GM23248 (cell line): ENCODE results near the gene TUBB6. TPM values are rescaled to one million over a fixed set of nuclear protein-coding genes. Genes with fewer than 3 reads are reported as not detected.

Experiments used
- DNase-seq: peaks from one replicate; pipeline ENCODE4 v3.0.0-alpha.2; 2015
- H2AFZ ChIP-seq: fragments of 200-600 bp; sonication (generic); 2 replicates; pipeline ENCODE4 v1.6.1; 2016; ENCODE audit warnings: antibody characterized with exemption
- H3F3A ChIP-seq: fragments of 200-600 bp; sonication (generic); 2 replicates; pipeline ENCODE4 v1.6.1; 2016; ENCODE audit warnings: mild to moderate bottlenecking, antibody characterized with exemption, mixed run types; ENCODE audit not compliant: insufficient read depth
- H3K27ac ChIP-seq: fragments of 200-600 bp; sonication (generic); 2 replicates; pipeline ENCODE4 v1.5.1; 2016; ENCODE audit warnings: mild to moderate bottlenecking
- H3K27me3 ChIP-seq: fragments of 200-600 bp; sonication (generic); replicated peaks from 2 replicates; pipeline ENCODE4 v1.6.1; 2016; ENCODE audit warnings: mild to moderate bottlenecking; ENCODE audit not compliant: insufficient read depth
- H3K36me3 ChIP-seq: fragments of 200-600 bp; sonication (generic); 2 replicates; pipeline ENCODE4 v1.6.1; 2016; ENCODE audit warnings: low read depth, mild to moderate bottlenecking
- H3K4me1 ChIP-seq: fragments of 200-600 bp; sonication (generic); 2 replicates; pipeline ENCODE4 v1.6.1; 2016; ENCODE audit warnings: mild to moderate bottlenecking; ENCODE audit not compliant: insufficient read depth
- H3K4me2 ChIP-seq: fragments of 200-600 bp; sonication (generic); one replicate; pipeline ENCODE4 v1.6.1; 2016; ENCODE audit warnings: mild to moderate bottlenecking; ENCODE audit not compliant: unreplicated experiment
- H3K4me3 ChIP-seq: fragments of 200-600 bp; sonication (generic); 2 replicates; pipeline ENCODE4 v1.5.1; 2016; ENCODE audit warnings: mild to moderate bottlenecking
- H3K79me2 ChIP-seq: fragments of 200-600 bp; sonication (generic); 2 replicates; pipeline ENCODE4 v1.6.1; 2016; ENCODE audit warnings: mild to moderate bottlenecking; ENCODE audit not compliant: insufficient read depth
- H3K9ac ChIP-seq: fragments of 200-600 bp; sonication (generic); 2 replicates; pipeline ENCODE4 v1.6.1; 2016; ENCODE audit warnings: mild to moderate bottlenecking
- H3K9me2 ChIP-seq: fragments of 200-600 bp; sonication (generic); 2 replicates; pipeline ENCODE4 v1.6.1; 2016; ENCODE audit warnings: mixed run types, mild to moderate bottlenecking, moderate library complexity; ENCODE audit not compliant: insufficient read depth
- H3K9me3 ChIP-seq: fragments of 200-600 bp; sonication (generic); one replicate; pipeline ENCODE4 v1.6.1; 2017; ENCODE audit warnings: low read depth
- H4K20me1 ChIP-seq: fragments of 200-600 bp; sonication (generic); 2 replicates; pipeline ENCODE4 v1.6.0; 2016; ENCODE audit not compliant: insufficient read depth
- EZH2 ChIP-seq: fragments of 200-600 bp; sonication (generic); IDR thresholded peaks from 2 replicates; pipeline ENCODE4 v1.6.1; 2018; ENCODE audit warnings: antibody characterized with exemption, mild to moderate bottlenecking; ENCODE audit not compliant: insufficient read depth, poor library complexity, severe bottlenecking
- EZH2phosphoT487 ChIP-seq: fragments of 200-600 bp; sonication (generic); IDR thresholded peaks from 2 replicates; pipeline ENCODE4 v1.6.1; 2018; ENCODE audit warnings: antibody characterized with exemption, moderate library complexity, mild to moderate bottlenecking, low read depth; ENCODE audit not compliant: insufficient read depth
- WGBS, 2 experiments: methylation state at CpG; one replicate each; pipeline ENCODE4 v1.1.6; 2015 to 2017; ENCODE audit warnings: low lambda C conversion rate in 2 of 2, low coverage in 1 of 2; ENCODE audit errors: missing lambda C conversion rate in 2 of 2; 5-methylcytosine and 5-hydroxymethylcytosine counted together
- in situ Hi-C: fragments of 300-500 bp; cut with MboI; formaldehyde crosslinking; loops from 2 replicates; pipeline ENCODE4 v1.15.0; 2020
- polyA plus RNA-seq: library from polyadenylated mRNA; unstranded; fragments of >200 nt; fragmentation: Nextera tagmentation; extraction: Ambion mirVana; gene quantifications from 2 replicates; pipeline ENCODE4 v1.2.1, GENCODE V29; 2016
- total RNA-seq: library from RNA; depleted of rRNA; stranded (reverse); fragments of >200 nt; shearing (Covaris generic); gene quantifications from 2 replicates; pipeline ENCODE4 v1.2.3, GENCODE V29; 2014

Gene TUBB6
- total and polyA plus RNA-seq, 2 experiments from 2014 or later, result 456 to 817 TPM

DNA sequence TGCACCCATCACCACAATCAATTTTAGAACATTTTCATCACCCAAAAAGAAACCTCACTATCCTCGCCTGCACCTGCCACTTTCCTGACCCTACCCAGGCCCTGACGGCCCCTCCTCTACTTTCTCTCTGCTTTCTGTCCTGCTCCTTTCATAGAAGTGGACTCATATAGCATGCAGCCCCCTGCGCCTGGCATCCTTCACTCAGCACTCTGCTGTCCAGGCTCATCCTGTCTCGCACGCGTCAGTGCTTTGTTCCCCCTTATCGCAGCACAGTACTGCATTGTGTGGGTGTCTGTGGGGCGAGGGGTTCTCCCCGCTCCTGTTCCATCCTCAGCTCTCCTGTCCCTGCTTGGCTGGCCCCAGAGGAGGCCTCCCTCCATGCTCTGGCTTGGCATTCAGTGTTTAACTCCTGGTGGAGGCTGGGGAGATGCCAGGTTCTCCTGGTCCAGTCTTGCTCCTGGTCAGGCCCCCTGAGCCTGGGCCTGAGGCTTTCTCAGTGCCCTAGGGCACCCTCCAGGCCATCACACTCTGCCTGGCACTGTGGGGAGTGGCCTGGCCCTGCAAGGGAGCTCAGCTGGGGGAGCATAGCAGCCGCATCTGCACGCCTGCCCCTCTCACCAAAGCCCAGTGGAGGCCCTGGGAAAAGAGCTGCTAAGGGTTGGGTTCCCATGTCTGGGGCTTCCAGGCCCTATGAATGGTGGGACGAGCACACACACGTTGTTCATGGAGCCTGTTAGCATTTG lies 6.6 kb upstream of the TUBB6 start:
- no peaks in the 10 kb centered on the region for H4K20me1 ChIP-seq
- no peaks in the 10 kb centered on the region for H3K36me3 ChIP-seq
- H3K79me2 ChIP-seq, result peaks cover 17% of the 10 kb centered on the region
- no peaks in the 10 kb centered on the region for H3K9me2 ChIP-seq
- H3K9me3 ChIP-seq, result no peaks in the 10 kb centered on the region
- H3K27me3 ChIP-seq, result no peaks in the 10 kb centered on the region
- peaks cover 7% of the 10 kb centered on the region for H3K4me1 ChIP-seq
- H3K4me3 ChIP-seq, result no peak overlapping the region
- 0 out of 2 replicates have a peak, but pooled peaks cover 1% of the 10 kb centered on the region for H3F3A ChIP-seq
- H3K4me2 ChIP-seq, result no peak overlapping the region
- in situ Hi-C loops, result no loop called here
- WGBS, 2 experiments, result 68 to 69% methylated on average over 12 to 13 of the region's 13 CpGs
- TF ChIP-seq EZH2phosphoT487 (no peak), EZH2 (no peak)
- H3K27ac ChIP-seq, result no peak overlapping the region
- no peak overlapping the region for H3K9ac ChIP-seq
- no peak for DNase-seq
- no peak overlapping the region for H2AFZ ChIP-seq

DNA sequence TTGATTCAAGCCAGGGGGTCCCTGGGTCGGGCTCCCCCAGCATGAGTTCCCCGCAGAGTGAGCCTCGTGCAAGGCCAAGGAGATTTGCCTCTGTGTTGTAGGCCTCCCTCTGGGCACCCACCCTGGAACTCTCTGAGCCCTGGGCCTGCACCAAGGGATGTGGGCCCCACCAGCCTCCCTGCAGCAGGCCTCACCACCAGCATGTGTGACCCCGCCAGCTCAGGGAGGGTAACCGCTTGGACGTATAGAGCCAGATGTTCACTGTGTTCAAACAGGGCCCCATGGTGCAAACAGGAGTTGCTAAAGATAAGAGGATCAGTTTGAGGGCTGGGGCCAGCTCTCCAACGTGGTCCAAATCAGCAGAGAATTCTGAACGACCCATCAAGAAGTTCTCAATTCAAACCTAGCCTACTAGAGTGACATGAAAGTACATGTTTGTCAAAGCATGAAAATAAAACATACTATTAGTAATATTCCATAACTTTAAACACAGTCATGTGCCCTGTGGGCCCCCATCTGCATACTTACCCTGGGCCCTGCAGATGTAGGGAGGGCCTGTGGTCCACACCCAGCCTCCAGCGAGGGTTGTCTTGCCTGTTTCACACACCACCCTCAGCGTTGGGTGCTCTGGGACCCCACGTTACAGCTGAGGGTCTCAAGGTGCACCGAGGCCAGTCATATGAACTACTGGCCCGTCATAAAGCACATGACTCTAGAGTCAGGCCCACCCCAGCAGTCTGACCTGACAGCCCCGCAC lies 5.5 kb upstream of the TUBB6 start:
- Histone ChIP-seq H3K9ac (no peak overlapping the region), H3F3A (0 out of 2 replicates have a peak, but pooled peaks cover 11% of the 10 kb centered on the region), H4K20me1 (no peaks in the 10 kb centered on the region), H3K9me3 (no peaks in the 10 kb centered on the region), H3K4me3 (no peak overlapping the region), H2AFZ (no peak overlapping the region), H3K27me3 (no peaks in the 10 kb centered on the region), H3K9me2 (no peaks in the 10 kb centered on the region), H3K27ac (no peak overlapping the region), H3K4me1 (peaks cover 8% of the 10 kb centered on the region), H3K36me3 (no peaks in the 10 kb centered on the region), H3K4me2 (no peak overlapping the region), H3K79me2 (peaks cover 25% of the 10 kb centered on the region)
- in situ Hi-C loops, result no loop called here
- DNase-seq, result no peak
- 78% methylated on average over 14 of the region's 14 CpGs for WGBS, 2 experiments
- TF ChIP-seq EZH2phosphoT487 (no peak), EZH2 (no peak)

DNA sequence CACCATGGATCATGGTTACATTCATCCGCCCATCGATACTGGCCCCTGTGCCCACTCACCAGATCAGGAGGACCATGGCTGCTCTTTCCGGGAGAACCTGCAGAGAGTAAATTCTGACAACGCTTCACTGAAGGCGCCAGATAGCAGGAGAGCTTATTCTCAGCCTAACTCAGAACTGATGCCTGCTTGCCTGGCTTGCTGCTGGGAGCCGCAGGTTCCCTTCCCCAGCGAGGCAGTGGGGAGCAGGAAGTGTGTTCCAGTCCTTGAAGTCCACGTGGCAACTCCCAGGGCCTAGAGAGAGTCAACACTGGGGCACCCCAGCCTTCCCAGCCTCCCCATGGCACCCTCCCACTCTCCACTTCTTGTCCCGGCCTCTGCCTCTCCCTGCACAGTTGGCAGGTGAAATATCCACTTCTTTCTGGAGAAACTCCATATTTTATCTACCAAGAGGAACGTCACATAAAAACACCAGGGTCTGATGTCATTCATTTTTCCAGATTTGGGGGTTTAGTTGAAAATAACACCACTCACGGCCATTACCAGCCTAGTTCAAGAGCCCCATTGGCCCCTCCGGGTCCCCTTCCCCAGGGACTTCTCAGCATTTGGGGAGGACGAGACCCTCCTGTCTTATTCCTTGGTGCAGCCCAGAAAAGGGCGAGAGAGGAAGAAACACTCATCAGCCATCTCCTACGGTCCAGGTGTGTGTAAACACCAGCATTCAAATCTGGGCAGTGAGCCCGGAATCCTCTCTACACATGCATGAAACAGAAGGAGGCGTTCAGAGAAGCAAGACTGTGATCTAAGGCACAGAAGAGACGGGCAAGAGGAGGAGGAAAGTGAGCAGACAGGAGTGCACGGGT lies 3.5 kb upstream of the TUBB6 start:
- 89 to 91% methylated on average over 19 of the region's 19 CpGs for WGBS, 2 experiments
- Histone ChIP-seq H3K27ac (no peak overlapping the region), H3K9me3 (no peaks in the 10 kb centered on the region), H3K9me2 (no peaks in the 10 kb centered on the region), H2AFZ (no peak overlapping the region), H4K20me1 (0 out of 2 replicates have a peak, but pooled peaks cover 3% of the 10 kb centered on the region), H3K4me2 (no peak overlapping the region), H3K79me2 (peaks cover 35% of the 10 kb centered on the region), H3K4me3 (no peak overlapping the region), H3K27me3 (no peaks in the 10 kb centered on the region), H3K9ac (no peak overlapping the region), H3K4me1 (peaks cover 8% of the 10 kb centered on the region), H3F3A (peaks cover 15% of the 10 kb centered on the region), H3K36me3 (peaks cover 4% of the 10 kb centered on the region)
- no peak for TF ChIP-seq EZH2
- no peak for TF ChIP-seq EZH2phosphoT487
- in situ Hi-C loops, result no loop called here
- no peak for DNase-seq

DNA sequence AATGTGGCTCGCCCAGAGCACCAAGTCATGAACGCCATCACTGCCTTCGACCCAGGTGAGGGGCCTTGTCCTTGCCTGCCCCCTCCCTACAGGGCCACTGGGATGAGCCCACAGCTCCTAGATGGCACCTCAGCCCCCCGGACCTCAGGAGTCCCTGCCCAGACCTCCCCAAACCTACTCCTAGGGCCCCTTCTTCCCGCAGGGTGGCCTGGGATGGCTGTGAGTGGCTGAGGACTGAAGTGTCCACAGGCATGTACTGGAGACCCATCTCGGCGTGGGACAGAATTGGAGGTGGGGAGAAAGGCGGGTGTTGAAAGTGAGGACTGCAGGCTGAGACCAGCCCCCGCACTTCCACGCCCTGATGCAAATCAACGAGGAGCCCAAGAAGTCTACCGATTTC lies 2.8 kb upstream of the TUBB6 start:
- WGBS, 2 experiments, result 98 to 100% methylated on average over 12 of the region's 12 CpGs
- Histone ChIP-seq H3K9me2 (no peaks in the 10 kb centered on the region), H3K9me3 (no peaks in the 10 kb centered on the region), H2AFZ (no peak overlapping the region), H4K20me1 (0 out of 2 replicates have a peak, but pooled peaks cover 6% of the 10 kb centered on the region), H3K27me3 (no peaks in the 10 kb centered on the region), H3K79me2 (peaks cover 41% of the 10 kb centered on the region), H3K4me1 (peaks cover 13% of the 10 kb centered on the region), H3K4me3 (no peak overlapping the region), H3K36me3 (peaks cover 10% of the 10 kb centered on the region), H3K9ac (no peak overlapping the region), H3K4me2 (no peak overlapping the region), H3K27ac (no peak overlapping the region), H3F3A (peaks cover 20% of the 10 kb centered on the region)
- DNase-seq, result no peak
- in situ Hi-C loops, result no loop called here
- TF ChIP-seq EZH2phosphoT487 (no peak), EZH2 (no peak)
